Measurements from ENCODE around the gene TMEM30B. TPM values are rescaled to one million over a fixed set of nuclear protein-coding genes. Genes with fewer than 3 reads are reported as not detected.
A peak's percentile ranks its signal among the peaks of the same experiment; 100 is the strongest.

The TMEM30B gene
- total and polyA plus RNA-seq, 2 of the 13 experiments (the other 11 are each of a cell fraction or from before 2014, with no cell fraction given) = not detected

GRCh38 chr14:61269321-61270083, 11.6 kb downstream of the TMEM30B start (continued):
- TF ChIP-seq ZNF770 (CRISPR knock-in tag; IDR thresholded peaks at IDR 0.05) (0 out of 2 replicates have a peak, but pooled peaks have one; percentile 45), ZNF225 (CRISPR knock-in tag; IDR thresholded peaks at IDR 0.05) (no peak), RAD21 (CRISPR knock-in tag; IDR thresholded peaks at IDR 0.05) (peak; percentile 70), NR0B2 (CRISPR knock-in tag; IDR thresholded peaks at IDR 0.05) (no peak), THRA (CRISPR knock-in tag; IDR thresholded peaks at IDR 0.05; ENCODE audit: borderline replicate concordance) (no peak), ZFP36 (IDR thresholded peaks at IDR 0.05; ENCODE audit: borderline replicate concordance, low read depth, low read length, partially characterized antibody) (no peak), MAFG (CRISPR knock-in tag; IDR thresholded peaks at IDR 0.05) (no peak), PREB (CRISPR knock-in tag; IDR thresholded peaks at IDR 0.05) (no peak), KAT8 (CRISPR knock-in tag; IDR thresholded peaks at IDR 0.05) (peak; percentile 54; the same call in 1 of the 2 replicates), SALL1 (CRISPR knock-in tag; IDR thresholded peaks at IDR 0.05) (peak; percentile 55), ZNF761 (CRISPR knock-in tag; conservative IDR thresholded peaks at IDR 0.05) (no peak), ZNF207 (IDR thresholded peaks at IDR 0.05; ENCODE audit: borderline replicate concordance) (no peak), ZNF431 (CRISPR knock-in tag; IDR thresholded peaks at IDR 0.05; ENCODE audit: borderline replicate concordance, low read depth) (no peak), STAT5B (CRISPR knock-in tag; IDR thresholded peaks at IDR 0.05) (no peak), GRHL1 (CRISPR knock-in tag; conservative IDR thresholded peaks at IDR 0.05) (no peak), GLMP (CRISPR knock-in tag; IDR thresholded peaks at IDR 0.05; ENCODE audit: borderline replicate concordance) (no peak), ZNF766 (CRISPR knock-in tag; IDR thresholded peaks at IDR 0.05; ENCODE audit: borderline replicate concordance) (no peak), CAMTA2 (CRISPR knock-in tag; IDR thresholded peaks at IDR 0.05; ENCODE audit: borderline replicate concordance) (no peak)

Measured in HepG2 (cell line).